ENCODE results near the gene TMEM219. TPM values are rescaled to one million over a fixed set of nuclear protein-coding genes. Genes with fewer than 3 reads are reported as not detected.

Gene TMEM219
- total and polyA plus RNA-seq, 9 of the 15 experiments (the other 6 are each of a cell fraction or from before 2014, with no cell fraction given): 35.3 to 62.8 (median 55.5) TPM

GRCh38 chr16:29995324-29995910 is 33.5 kb downstream of the TMEM219 start, which contains the start of gene HIRIP3 (continued):
- peak; percentile 85 for TF ChIP-seq ZBTB2 (IDR thresholded peaks at IDR 0.05)
- TF ChIP-seq FOXM1 (IDR thresholded peaks at IDR 0.05; ENCODE audit: low read depth): 0 out of 2 replicates have a peak, but pooled peaks have one; percentile 24
- peak; percentile 24; the same call in 1 of the 2 replicates for TF ChIP-seq FOXM1 (CRISPR knock-in tag; IDR thresholded peaks at IDR 0.05; ENCODE audit: low read depth)
- TF ChIP-seq MYNN (IDR thresholded peaks at IDR 0.05): no peak
- no peak for TF ChIP-seq MYNN (CRISPR knock-in tag; IDR thresholded peaks at IDR 0.05)
- no peak for TF ChIP-seq ZC3H8 (IDR thresholded peaks at IDR 0.05)
- no peak for TF ChIP-seq ZFP36 (IDR thresholded peaks at IDR 0.05; ENCODE audit: low read depth, low read length, partially characterized antibody)
- no peak for TF ChIP-seq DMBX1 (CRISPR knock-in tag; IDR thresholded peaks at IDR 0.05; ENCODE audit: borderline replicate concordance)
- TF ChIP-seq ILF3 (IDR thresholded peaks at IDR 0.05; ENCODE audit: borderline replicate concordance): no peak; the same call in 1 of the 2 replicates
- no peak for TF ChIP-seq SPI1 (IDR thresholded peaks at IDR 0.05; ENCODE audit: borderline replicate concordance, low read depth, low read length)
- 0 out of 2 replicates have a peak, but pooled peaks have one; percentile 54 for TF ChIP-seq ZZZ3 (IDR thresholded peaks at IDR 0.05)
- peak; percentile 26; the same call in 1 of the 2 replicates for TF ChIP-seq ZKSCAN8 (CRISPR knock-in tag; IDR thresholded peaks at IDR 0.05)
- no peak for TF ChIP-seq RERE (CRISPR knock-in tag; IDR thresholded peaks at IDR 0.05; ENCODE audit: borderline replicate concordance)
- TF ChIP-seq SRF (CRISPR knock-in tag; IDR thresholded peaks at IDR 0.05): no peak
- peak; percentile 61; the same call in 1 of the 2 replicates for TF ChIP-seq ETS1 (conservative IDR thresholded peaks at IDR 0.05; ENCODE audit: control insufficient read depth, low read depth, low read length)
- TF ChIP-seq ZBTB17 (CRISPR knock-in tag; IDR thresholded peaks at IDR 0.05): no peak
- TF ChIP-seq NR2C2 (CRISPR knock-in tag; IDR thresholded peaks at IDR 0.05): no peak
- TF ChIP-seq NR2C2 (tag; IDR thresholded peaks at IDR 0.05): no peak
- TF ChIP-seq ZNF324 (CRISPR knock-in tag; IDR thresholded peaks at IDR 0.05): no peak
- no peak for TF ChIP-seq TEAD2 (tag; IDR thresholded peaks at IDR 0.05)
- peak; percentile 27 for TF ChIP-seq ARID1B (IDR thresholded peaks at IDR 0.05)
- no peak for TF ChIP-seq POLR3G (IDR thresholded peaks at IDR 0.05; ENCODE audit: extremely low read depth, insufficient read length, insufficient replicate concordance)
- no peak for TF ChIP-seq DNMT1 (IDR thresholded peaks at IDR 0.05)
